MM.1S (cell line): ENCODE results near the gene NTRK3.

Source experiments
- CTCF ChIP-seq: fragments of 300-600 bp; sonication (generic); IDR thresholded peaks from 2 replicates; pipeline ENCODE4 v1.5.1; 2016; ENCODE audit warnings: antibody characterized with exemption, low read length, mixed read lengths
- EZH2 ChIP-seq: fragments of 300-600 bp; sonication (generic); optimal IDR thresholded peaks from 2 replicates; pipeline ENCODE3; 2017; ENCODE audit warnings: low read depth, mild to moderate bottlenecking, antibody characterized with exemption, low read length, mixed read lengths
- EZH2phosphoT487 ChIP-seq: fragments of 300-600 bp; sonication (generic); IDR thresholded peaks from 2 replicates; pipeline ENCODE4 v1.6.1; 2018; ENCODE audit warnings: antibody characterized with exemption, low read length

- no peak for TF ChIP-seq EZH2phosphoT487
- TF ChIP-seq EZH2: no peak
- TF ChIP-seq CTCF: no peak
Observed at GRCh38 chr15:87843312-87843711, 413.2 kb downstream of the NTRK3 start.
